ENCODE results near the gene GEMIN7. TPM values are rescaled to one million over a fixed set of nuclear protein-coding genes. Genes with fewer than 3 reads are reported as not detected.

The GEMIN7 gene
- total RNA-seq, 3 donors from 2014 or later (not counting 1 experiment from before 2014, with no cell fraction given): 27.7 to 28.7 (median 27.9) TPM

- H3K27me3 Mint-ChIP-seq (ENCODE audit: low read depth in 2 of 2): no peaks in the 10 kb centered on the region
- Histone ChIP-seq H3K4me1 (ENCODE audit: control insufficient read depth, insufficient read depth, low read length) (peaks cover 24% of the 10 kb centered on the region), H3K27me3 (ENCODE audit: control insufficient read depth, insufficient read depth, low read length) (no peaks in the 10 kb centered on the region), H3K36me3 (ENCODE audit: control insufficient read depth, insufficient read depth, low read length) (peaks cover 27% of the 10 kb centered on the region), H3K9me3 (ENCODE audit: control insufficient read depth, insufficient read depth, low read length) (no peaks in the 10 kb centered on the region), H3K4me3 (ENCODE audit: low read length) (no peak overlapping the region), H3K27ac (ENCODE audit: low read length) (no peak overlapping the region)
- no peaks in the 10 kb centered on the region for H3K9me3 Mint-ChIP-seq
- TF ChIP-seq CTCF (IDR thresholded peaks at IDR 0.05): no peak
- H3K27ac Mint-ChIP-seq: no peak overlapping the region
- H3K4me3 Mint-ChIP-seq: no peak overlapping the region
- 98% methylated on average over 6 of the region's 6 CpGs for WGBS (ENCODE audit: insufficient coverage)
- no peaks in the 10 kb centered on the region for H3K36me3 Mint-ChIP-seq
- peaks cover 20 to 23% of the 10 kb centered on the region in 2 donors for H3K4me1 Mint-ChIP-seq
- intact Hi-C loops (cut with micrococcal nuclease): loop anchor here (5.0 kb wide), 1 partner anchor 33 kb away; the partner anchor contains the start of gene RELB
- ATAC-seq (no peak), DNase-seq (peak in 1 of 2 donors; percentile 23)
These were observed 43.3 kb upstream of the GEMIN7 start for GRCh38 chr19:45035755-45036154.

DNA sequence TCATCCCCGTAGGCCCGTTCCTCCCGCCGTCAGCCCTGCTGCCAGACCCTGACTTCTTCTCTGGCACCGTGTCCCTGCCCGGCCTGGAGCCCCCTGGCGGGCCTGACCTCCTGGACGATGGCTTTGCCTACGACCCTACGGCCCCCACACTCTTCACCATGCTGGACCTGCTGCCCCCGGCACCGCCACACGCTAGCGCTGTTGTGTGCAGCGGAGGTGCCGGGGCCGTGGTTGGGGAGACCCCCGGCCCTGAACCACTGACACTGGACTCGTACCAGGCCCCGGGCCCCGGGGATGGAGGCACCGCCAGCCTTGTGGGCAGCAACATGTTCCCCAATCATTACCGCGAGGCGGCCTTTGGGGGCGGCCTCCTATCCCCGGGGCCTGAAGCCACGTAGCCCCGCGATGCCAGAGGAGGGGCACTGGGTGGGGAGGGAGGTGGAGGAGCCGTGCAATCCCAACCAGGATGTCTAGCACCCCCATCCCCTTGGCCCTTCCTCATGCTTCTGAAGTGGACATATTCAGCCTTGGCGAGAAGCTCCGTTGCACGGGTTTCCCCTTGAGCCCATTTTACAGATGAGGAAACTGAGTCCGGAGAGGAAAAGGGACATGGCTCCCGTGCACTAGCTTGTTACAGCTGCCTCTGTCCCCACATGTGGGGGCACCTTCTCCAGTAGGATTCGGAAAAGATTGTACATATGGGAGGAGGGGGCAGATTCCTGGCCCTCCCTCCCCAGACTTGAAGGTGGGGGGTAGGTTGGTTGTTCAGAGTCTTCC is 41.5 kb upstream of the GEMIN7 start:
- Mint-ChIP-seq H3K4me1 (peaks cover 31 to 36% of the 10 kb centered on the region in 2 donors), H3K27ac (no peak overlapping the region), H3K36me3 (no peaks in the 10 kb centered on the region), H3K9me3 (no peaks in the 10 kb centered on the region), H3K4me3 (peak overlapping the region; percentile 55), H3K27me3 (ENCODE audit: low read depth in 2 of 2) (no peaks in the 10 kb centered on the region)
- Histone ChIP-seq H3K4me3 (ENCODE audit: low read length) (no peak overlapping the region), H3K27me3 (ENCODE audit: control insufficient read depth, insufficient read depth, low read length) (no peaks in the 10 kb centered on the region), H3K9me3 (ENCODE audit: control insufficient read depth, insufficient read depth, low read length) (no peaks in the 10 kb centered on the region), H3K27ac (ENCODE audit: low read length) (no peak overlapping the region), H3K4me1 (ENCODE audit: control insufficient read depth, insufficient read depth, low read length) (peaks cover 38% of the 10 kb centered on the region), H3K36me3 (ENCODE audit: control insufficient read depth, insufficient read depth, low read length) (peaks cover 26% of the 10 kb centered on the region)
- DNase-seq (peak in 1 of 2 donors; percentile 30), ATAC-seq (no peak)
- no peak for TF ChIP-seq CTCF (IDR thresholded peaks at IDR 0.05)
- WGBS (ENCODE audit: insufficient coverage): 94% methylated on average over 31 of the region's 37 CpGs
- intact Hi-C loops (cut with micrococcal nuclease): loop anchor here (5.0 kb wide), 1 partner anchor 35 kb away; the partner anchor contains the start of gene RELB

GRCh38 chr19:45038931-45039893 is 39.8 kb upstream of the GEMIN7 start, which contains the start of gene CLASRP:
Gene CLASRP, plus strand, starts transcription at chr19:45039045. Its CDS starts 1,168 bp downstream, at chr19:45040213.
- Mint-ChIP-seq H3K36me3 (no peaks in the 10 kb centered on the region), H3K4me3 (peak within 1 kb of the TSS; percentile 95), H3K9me3 (no peaks in the 10 kb centered on the region), H3K27ac (peak within 1 kb of the TSS; percentile 93 to 95), H3K4me1 (peaks cover 31 to 36% of the 10 kb centered on the region in 2 donors), H3K27me3 (ENCODE audit: low read depth in 2 of 2) (no peaks in the 10 kb centered on the region)
- Histone ChIP-seq H3K27me3 (ENCODE audit: control insufficient read depth, insufficient read depth, low read length) (no peaks in the 10 kb centered on the region), H3K4me3 (ENCODE audit: low read length) (peak within 1 kb of the TSS; percentile 89), H3K4me1 (ENCODE audit: control insufficient read depth, insufficient read depth, low read length) (peaks cover 38% of the 10 kb centered on the region), H3K9me3 (ENCODE audit: control insufficient read depth, insufficient read depth, low read length) (no peaks in the 10 kb centered on the region), H3K36me3 (ENCODE audit: control insufficient read depth, insufficient read depth, low read length) (peaks cover 25% of the 10 kb centered on the region), H3K27ac (ENCODE audit: low read length) (peak within 1 kb of the TSS; percentile 91)
- DNase-seq (peak; percentile 89 to 95), ATAC-seq (peak; percentile 92 to 97 (median 93))
- intact Hi-C loops (cut with micrococcal nuclease): loop anchor here (5.0 kb wide), 1 partner anchor 37 kb away; the partner anchor contains the start of gene RELB
- 4% methylated on average over 62 of the region's 62 CpGs for WGBS (ENCODE audit: insufficient coverage)
- no peak for TF ChIP-seq CTCF (IDR thresholded peaks at IDR 0.05)

All from natural killer cell (primary cell).